Natural killer cell (primary cell): ENCODE measurements around the gene TENM4. TPM values are rescaled to one million over a fixed set of nuclear protein-coding genes. Genes with fewer than 3 reads are reported as not detected.

Source experiments
- ATAC-seq, 3 donors: fragments of 150-1000 bp in 2 of 3; fragments of 200-7000 bp in 1 of 3; cut with Tn5 transposase; 1 replicate in 1 of 3; 2 replicates in 2 of 3; pipeline ENCODE4 v1.10.0; 2021; ENCODE audit warnings: mild to moderate bottlenecking in 2 of 3, moderate library complexity in 2 of 3
- DNase-seq, 2 donors: peaks; one replicate each; pipeline versions ENCODE4 v3.0.0 to v3.0.0-alpha.2; 2013 to 2021; ENCODE audit warnings: mixed read lengths in 1 of 2
- H3K27ac ChIP-seq: one replicate; pipeline ENCODE4 v1.5.1; 2013; ENCODE audit warnings: mild to moderate bottlenecking, low read length
- H3K27me3 ChIP-seq: one replicate; pipeline ENCODE4 v1.6.1; 2013; ENCODE audit warnings: low read length; ENCODE audit not compliant: control insufficient read depth, insufficient read depth
- H3K36me3 ChIP-seq: one replicate; pipeline ENCODE4 v1.6.1; 2013; ENCODE audit warnings: low read length; ENCODE audit not compliant: control insufficient read depth, insufficient read depth
- H3K4me1 ChIP-seq: one replicate; pipeline ENCODE4 v1.6.1; 2013; ENCODE audit warnings: low read length; ENCODE audit not compliant: control insufficient read depth, insufficient read depth
- H3K4me3 ChIP-seq: one replicate; pipeline ENCODE4 v1.5.1; 2013; ENCODE audit warnings: low read length
- H3K9me3 ChIP-seq: one replicate; pipeline ENCODE4 v1.6.1; 2013; ENCODE audit warnings: low read length; ENCODE audit not compliant: control insufficient read depth, insufficient read depth
- H3K27ac Mint-ChIP-seq, 2 donors: one replicate each; pipeline ENCODE4 v1.8.0; 2022; ENCODE audit warnings: mild to moderate bottlenecking in 2 of 2, mixed read lengths in 2 of 2, moderate library complexity in 1 of 2
- H3K27me3 Mint-ChIP-seq, 2 donors: one replicate each; pipeline ENCODE4 v1.8.0; 2022; ENCODE audit warnings: low read depth in 2 of 2, mixed read lengths in 2 of 2
- H3K36me3 Mint-ChIP-seq: one replicate; pipeline ENCODE4 v1.8.0; 2022; ENCODE audit warnings: mixed read lengths
- H3K4me1 Mint-ChIP-seq, 2 donors: one replicate each; pipeline ENCODE4 v1.8.0; 2022; ENCODE audit warnings: mixed read lengths in 2 of 2
- H3K4me3 Mint-ChIP-seq: one replicate; pipeline ENCODE4 v1.8.0; 2022; ENCODE audit warnings: mild to moderate bottlenecking, moderate library complexity, mixed read lengths
- H3K9me3 Mint-ChIP-seq, 2 donors: one replicate each; pipeline ENCODE4 v1.8.0; 2022; ENCODE audit warnings: mixed read lengths in 2 of 2
- WGBS: methylation state at CpG from one replicate; pipeline ENCODE4 v1.1.7; 2013; ENCODE audit warnings: missing lambda C conversion rate; ENCODE audit not compliant: insufficient coverage; 5-methylcytosine and 5-hydroxymethylcytosine counted together
- intact Hi-C: fragments of 100-400 bp; cut with micrococcal nuclease; formaldehyde crosslinking; loops from one replicate; pipeline ENCODE4 v1.14.2; 2022
- total RNA-seq, 4 donors: library from RNA; stranded (reverse); fragments of 120-200 nt in 1 of 4; gene quantifications; one replicate each; pipeline versions ENCODE4 v1.2.3 to v1.2.4, GENCODE V29; 2013 to 2022
- TF ChIP-seq, protein P1 (sequence below): fragments of 200-600 bp; IDR thresholded peaks from one replicate; pipeline ENCODE4 v1.8.0; 2022; ENCODE audit warnings: antibody characterized with exemption

Gene TENM4
- total RNA-seq, 3 donors from 2014 or later (not counting 1 experiment from before 2014, with no cell fraction given), result 0.63 to 0.75 TPM; not detected in 1

DNA sequence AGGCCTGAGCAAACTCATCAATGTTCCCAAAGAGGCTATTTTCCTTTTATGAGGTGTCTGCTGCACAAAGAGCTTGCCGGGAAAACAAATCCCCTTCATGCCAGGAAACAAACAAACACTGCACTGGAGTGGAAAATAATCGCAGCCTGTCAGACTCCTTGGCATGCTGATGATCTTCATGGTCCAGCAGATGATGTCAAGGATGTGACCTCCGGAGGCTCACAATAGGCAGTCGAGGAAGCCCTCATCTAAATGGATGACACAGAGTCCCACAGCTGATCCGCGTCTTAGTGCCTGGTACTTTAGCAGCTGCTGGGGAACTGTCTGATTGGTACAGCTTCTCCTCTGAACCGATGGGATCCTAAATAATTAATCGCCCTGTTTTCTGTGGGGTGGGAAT, 187.6 kb downstream of the TENM4 start:
- Mint-ChIP-seq H3K4me1 (no peaks in the 10 kb centered on the region), H3K9me3 (peaks cover 2% of the 10 kb centered on the region in 2 donors), H3K27me3 (no peaks in the 10 kb centered on the region), H3K27ac (no peak overlapping the region), H3K36me3 (no peaks in the 10 kb centered on the region), H3K4me3 (no peak overlapping the region)
- Histone ChIP-seq H3K9me3 (no peaks in the 10 kb centered on the region), H3K27ac (no peak overlapping the region), H3K4me3 (no peak overlapping the region), H3K4me1 (no peaks in the 10 kb centered on the region), H3K27me3 (no peaks in the 10 kb centered on the region), H3K36me3 (no peaks in the 10 kb centered on the region)
- ATAC-seq, result no peak
- DNase-seq, result no peak
- intact Hi-C loops, result no loop called here
- 82% methylated on average over 8 of the region's 8 CpGs for WGBS
- TF ChIP-seq, protein P1, sequence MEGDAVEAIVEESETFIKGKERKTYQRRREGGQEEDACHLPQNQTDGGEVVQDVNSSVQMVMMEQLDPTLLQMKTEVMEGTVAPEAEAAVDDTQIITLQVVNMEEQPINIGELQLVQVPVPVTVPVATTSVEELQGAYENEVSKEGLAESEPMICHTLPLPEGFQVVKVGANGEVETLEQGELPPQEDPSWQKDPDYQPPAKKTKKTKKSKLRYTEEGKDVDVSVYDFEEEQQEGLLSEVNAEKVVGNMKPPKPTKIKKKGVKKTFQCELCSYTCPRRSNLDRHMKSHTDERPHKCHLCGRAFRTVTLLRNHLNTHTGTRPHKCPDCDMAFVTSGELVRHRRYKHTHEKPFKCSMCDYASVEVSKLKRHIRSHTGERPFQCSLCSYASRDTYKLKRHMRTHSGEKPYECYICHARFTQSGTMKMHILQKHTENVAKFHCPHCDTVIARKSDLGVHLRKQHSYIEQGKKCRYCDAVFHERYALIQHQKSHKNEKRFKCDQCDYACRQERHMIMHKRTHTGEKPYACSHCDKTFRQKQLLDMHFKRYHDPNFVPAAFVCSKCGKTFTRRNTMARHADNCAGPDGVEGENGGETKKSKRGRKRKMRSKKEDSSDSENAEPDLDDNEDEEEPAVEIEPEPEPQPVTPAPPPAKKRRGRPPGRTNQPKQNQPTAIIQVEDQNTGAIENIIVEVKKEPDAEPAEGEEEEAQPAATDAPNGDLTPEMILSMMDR, result no peak

GRCh38 chr11:79249295-79249993, 191.4 kb downstream of the TENM4 start:
- no peaks in the 10 kb centered on the region for H3K4me1 ChIP-seq
- WGBS, result 87% methylated on average over 5 of the region's 5 CpGs
- no peaks in the 10 kb centered on the region for H3K36me3 ChIP-seq
- Mint-ChIP-seq H3K4me1 (no peaks in the 10 kb centered on the region), H3K27me3 (no peaks in the 10 kb centered on the region), H3K36me3 (no peaks in the 10 kb centered on the region), H3K9me3 (peaks cover 0 to 3% of the 10 kb centered on the region in 2 donors), H3K27ac (no peak overlapping the region), H3K4me3 (no peak overlapping the region)
- no peak for ATAC-seq
- intact Hi-C loops, result no loop called here
- no peak overlapping the region for H3K27ac ChIP-seq
- H3K4me3 ChIP-seq, result no peak overlapping the region
- no peaks in the 10 kb centered on the region for H3K27me3 ChIP-seq
- TF ChIP-seq, protein P1, result no peak
- no peaks in the 10 kb centered on the region for H3K9me3 ChIP-seq
- no peak for DNase-seq

DNA sequence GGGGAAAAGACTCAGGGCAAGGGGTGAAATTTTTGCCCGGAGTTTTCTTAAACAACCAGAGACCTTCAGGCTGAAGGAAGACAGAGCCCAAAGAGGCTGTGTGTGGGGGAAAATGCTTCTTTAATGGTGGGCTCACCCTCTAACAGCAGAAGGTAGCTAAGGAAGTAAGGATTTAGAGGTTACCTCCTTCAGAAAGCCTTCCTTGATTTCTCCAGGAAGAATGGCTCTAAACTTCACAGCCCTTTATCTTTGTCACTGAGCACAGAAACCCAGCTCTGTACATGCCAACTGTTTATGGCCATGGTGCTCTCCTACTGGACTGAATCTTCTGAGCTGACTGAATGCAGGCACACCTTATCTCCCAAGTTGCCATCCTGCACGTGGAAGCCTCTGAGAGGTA, 196.0 kb downstream of the TENM4 start:
- no peak overlapping the region for H3K4me3 ChIP-seq
- no peaks in the 10 kb centered on the region for H3K4me1 ChIP-seq
- peaks cover 0 to 5% of the 10 kb centered on the region in 2 donors for H3K9me3 Mint-ChIP-seq
- no peaks in the 10 kb centered on the region for H3K36me3 ChIP-seq
- 68% methylated on average over 2 of the region's 2 CpGs for WGBS
- H3K27ac ChIP-seq, result no peak overlapping the region
- H3K27ac Mint-ChIP-seq, result no peak overlapping the region
- H3K36me3 Mint-ChIP-seq, result no peaks in the 10 kb centered on the region
- ATAC-seq (no peak), DNase-seq (no peak)
- TF ChIP-seq, protein P1, result no peak
- peaks cover 0 to 3% of the 10 kb centered on the region in 2 donors for H3K27me3 Mint-ChIP-seq
- H3K27me3 ChIP-seq, result no peaks in the 10 kb centered on the region
- no peak overlapping the region for H3K4me3 Mint-ChIP-seq
- H3K4me1 Mint-ChIP-seq, result no peaks in the 10 kb centered on the region
- intact Hi-C loops, result no loop called here
- H3K9me3 ChIP-seq, result no peaks in the 10 kb centered on the region

- ATAC-seq, result no peak
Observed at GRCh38 chr11:79244241-79244772, 196.5 kb downstream of the TENM4 start.

More at GRCh38 chr11:79244241-79244772, 196.5 kb downstream of the TENM4 start:
- Mint-ChIP-seq H3K4me1 (no peaks in the 10 kb centered on the region), H3K9me3 (peaks cover 0 to 5% of the 10 kb centered on the region in 2 donors), H3K27me3 (peaks cover 0 to 3% of the 10 kb centered on the region in 2 donors), H3K36me3 (no peaks in the 10 kb centered on the region), H3K27ac (no peak overlapping the region), H3K4me3 (no peak overlapping the region)
- no peak for DNase-seq
- no peak overlapping the region for H3K4me3 ChIP-seq
- no peaks in the 10 kb centered on the region for H3K36me3 ChIP-seq
- intact Hi-C loops, result no loop called here
- TF ChIP-seq, protein P1, result no peak
- H3K27ac ChIP-seq, result no peak overlapping the region
- no peaks in the 10 kb centered on the region for H3K4me1 ChIP-seq
- 81% methylated on average over 5 of the region's 6 CpGs for WGBS
- H3K9me3 ChIP-seq, result no peaks in the 10 kb centered on the region
- H3K27me3 ChIP-seq, result no peaks in the 10 kb centered on the region
